Cardiac septum (tissue), 1 donor: Measurements from ENCODE around the gene MZT2B. TPM values are rescaled to one million over a fixed set of nuclear protein-coding genes. Genes with fewer than 3 reads are reported as not detected.
A peak's percentile ranks its signal among the peaks of the same experiment; 100 is the strongest.
"Not testable (repeated sequence)": the region's sequence is repeated elsewhere in the genome, so short reads cannot be mapped to it uniquely, and the experiment has no call there.

ENCODE experiments used
- DNase-seq: peaks from one replicate; pipeline ENCODE4 v3.0.0-alpha.2; 2020; ENCODE audit warnings: low spot score
- intact Hi-C: fragments of 100-400 bp; cut with DNase I; formaldehyde crosslinking; loops from one replicate; pipeline ENCODE4 v1.14.0; 2022
- long read RNA-seq: library from polyadenylated mRNA; unstranded; transcript quantifications from one replicate; pipeline ENCODE4 v2.0.0, GENCODE V29; 2021
- total RNA-seq: library from RNA; stranded (reverse); fragmentation: NEBNext Ultra II Directional; extraction: Animal tissue kit (Norgen Biotek cat#: 25700); gene quantifications from one replicate; pipeline ENCODE4 v1.2.1, GENCODE V29; 2021
- donor health status: DM: no; HTN: no; CAD: no.

The MZT2B gene, protein sequence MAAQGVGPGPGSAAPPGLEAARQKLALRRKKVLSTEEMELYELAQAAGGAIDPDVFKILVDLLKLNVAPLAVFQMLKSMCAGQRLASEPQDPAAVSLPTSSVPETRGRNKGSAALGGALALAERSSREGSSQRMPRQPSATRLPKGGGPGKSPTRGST
- 253 TPM for total RNA-seq
- long read RNA-seq, transcript MZT2B-202 (4 exons, 769 nt) = minor isoform, 10 of 166 reads
- long read RNA-seq, transcript MZT2B-204 (2 exons, 401 nt) = minor isoform, 7 of 166 reads
- long read RNA-seq, transcript MZT2B-203 (3 exons, 455 nt) = minor isoform, 6 of 166 reads
- long read RNA-seq, transcript MZT2B-201 (3 exons, 933 nt) = major isoform, 133 of 166 reads
- long read RNA-seq, partial matches to known transcripts = 0 of 166 reads
- long read RNA-seq, other reads (novel, unspliced or antisense) = 2 of 166 reads

DNA sequence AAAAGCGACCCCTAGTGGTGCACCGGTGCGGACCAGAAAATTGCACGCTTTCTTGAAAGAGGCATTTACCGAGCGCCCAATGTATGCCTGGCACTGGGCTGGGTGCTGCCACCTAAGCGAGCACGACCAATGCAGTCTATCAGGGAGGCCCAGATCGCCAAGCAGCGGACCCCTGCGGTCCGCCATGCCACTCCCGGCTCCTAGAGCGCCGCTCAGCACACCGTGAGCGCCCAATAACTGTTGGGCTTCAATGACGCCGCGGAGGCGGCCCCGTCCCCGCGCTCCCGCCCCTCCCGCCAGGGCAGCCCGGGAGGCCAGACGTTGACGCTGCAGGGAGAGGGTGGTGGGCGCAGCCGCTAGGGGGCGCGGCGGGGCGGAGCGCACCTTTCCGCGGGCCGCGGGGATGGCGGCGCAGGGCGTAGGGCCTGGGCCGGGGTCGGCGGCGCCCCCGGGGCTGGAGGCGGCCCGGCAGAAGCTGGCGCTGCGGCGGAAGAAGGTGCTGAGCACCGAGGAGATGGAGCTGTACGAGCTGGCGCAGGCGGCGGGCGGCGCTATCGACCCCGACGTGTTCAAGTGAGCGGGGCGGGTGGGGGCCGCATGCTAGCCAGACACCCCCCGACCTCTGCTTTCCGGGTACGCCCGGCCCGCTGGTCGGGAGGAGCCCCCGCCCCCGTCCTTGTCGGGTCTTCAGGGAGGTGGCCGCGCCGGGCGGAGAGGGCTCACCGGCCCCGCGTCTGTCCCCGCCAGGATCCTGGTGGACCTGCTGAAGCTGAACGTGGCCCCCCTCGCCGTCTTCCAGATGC, at the start of gene MZT2B:
TSS of gene MZT2B (plus strand) at position 383 of the 803 bp plus-strand sequence. CDS start at position 404, 21 bp downstream.
- peak; percentile 94 for DNase-seq
- intact Hi-C loops = loop anchor here (2.0 to 10.0 kb wide), 2 partner anchors 151 to 307 kb away; no protein-coding TSS in a partner anchor

DNA sequence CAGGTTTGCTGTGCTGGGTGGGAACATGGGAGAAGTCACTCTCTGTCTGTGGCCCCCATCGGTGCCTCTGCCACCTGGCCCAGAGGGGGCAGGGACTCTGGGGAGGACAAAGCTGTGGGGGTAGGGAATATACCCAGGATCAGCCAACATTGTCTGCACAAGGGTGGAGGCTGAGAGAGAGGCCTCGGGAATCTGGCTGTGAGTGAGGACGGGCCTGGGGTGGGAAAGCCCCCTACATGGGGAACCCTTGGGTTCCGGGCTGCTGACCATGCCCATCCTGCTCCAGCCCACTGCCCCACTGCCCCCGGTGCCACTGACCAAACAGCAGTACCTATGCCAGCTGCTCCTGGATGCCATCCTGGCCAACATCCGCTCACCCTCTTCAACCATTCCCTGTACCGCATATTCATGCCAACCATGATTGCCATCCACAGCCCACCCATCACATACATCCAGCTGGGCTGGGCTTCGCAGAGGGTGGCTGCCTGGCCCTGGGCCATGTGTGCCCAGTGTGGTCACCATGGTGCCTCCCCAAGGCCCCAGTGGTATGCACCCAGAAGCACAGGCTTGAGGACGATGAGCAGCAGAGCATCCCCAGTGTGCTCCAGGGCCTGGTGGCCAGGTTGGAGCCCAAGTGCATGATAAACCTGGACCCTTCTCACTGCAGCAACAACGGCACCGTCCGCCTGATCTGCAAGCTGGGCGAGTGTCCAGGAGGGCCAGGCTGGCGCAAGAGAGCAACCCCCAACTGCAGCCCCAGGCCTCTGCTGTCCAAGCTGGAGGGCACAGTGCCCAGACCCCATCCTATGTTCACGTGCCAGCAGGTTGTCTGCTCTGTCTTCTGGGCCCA, 46.1 kb upstream of the MZT2B start:
- intact Hi-C loops = no loop called here
- DNase-seq = no peak

DNA sequence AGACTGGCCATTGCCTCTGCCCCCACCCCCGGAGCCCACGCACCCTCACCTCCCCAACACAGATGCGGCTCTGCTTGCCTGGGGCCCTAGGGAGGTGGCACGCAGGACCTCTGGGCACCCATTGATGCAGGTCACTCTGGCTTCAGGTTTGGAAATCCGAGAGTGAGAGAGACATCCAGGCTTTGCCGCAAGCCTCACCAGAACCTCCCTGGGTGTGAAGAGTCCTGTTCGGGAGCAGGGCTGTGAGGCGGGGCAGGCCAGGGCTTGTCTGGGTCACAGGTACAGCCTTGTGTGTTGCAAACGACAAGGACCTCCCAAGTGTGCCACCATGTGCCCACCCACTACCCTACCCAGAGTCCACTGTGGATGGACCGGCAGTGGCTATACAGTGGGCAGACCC, 45.5 kb upstream of the MZT2B start:
- intact Hi-C loops, DNase-seq: not testable (repeated sequence)

DNA sequence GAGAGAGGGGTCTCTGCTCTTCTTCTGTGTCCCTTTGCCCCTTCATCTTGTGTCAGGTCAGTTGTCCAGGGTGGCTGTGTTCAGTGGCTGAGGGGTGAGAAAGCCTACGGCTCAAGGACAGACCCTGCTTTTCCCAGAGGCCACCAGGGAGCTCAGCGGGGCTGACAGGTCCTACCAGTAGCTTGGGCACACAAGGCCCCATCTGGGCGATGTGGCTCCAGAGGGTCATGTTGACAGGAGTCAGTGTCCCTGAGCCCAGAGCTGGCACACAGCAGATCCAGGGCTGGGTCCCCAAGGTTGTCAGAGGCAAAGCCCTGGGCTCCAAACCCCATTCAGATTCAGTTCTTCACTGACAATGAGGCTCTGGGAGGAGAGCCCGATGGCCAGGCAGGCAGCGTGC, 44.9 kb upstream of the MZT2B start:
- DNase-seq, intact Hi-C loops: not testable (repeated sequence)

DNA sequence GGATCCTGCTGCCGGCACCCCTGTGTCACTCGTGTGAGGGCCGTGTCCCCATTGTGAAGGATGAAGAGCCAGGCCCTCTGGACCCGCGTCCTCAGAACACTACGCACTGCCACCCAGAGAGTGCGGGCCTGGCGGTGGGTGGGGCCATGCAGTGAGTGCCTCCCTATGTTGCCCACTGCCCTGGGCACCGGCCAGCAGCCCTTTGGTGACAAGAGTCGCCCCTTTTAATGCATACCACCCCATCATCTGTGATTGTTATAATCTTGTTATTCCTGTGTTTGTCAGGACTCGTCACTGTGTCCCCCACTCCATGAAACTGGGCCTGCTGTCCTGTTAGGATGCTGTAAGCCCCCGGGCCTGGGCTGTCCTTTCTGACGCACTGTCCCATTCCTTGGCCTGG, 43.7 kb upstream of the MZT2B start:
- DNase-seq, intact Hi-C loops: not testable (repeated sequence)

DNA sequence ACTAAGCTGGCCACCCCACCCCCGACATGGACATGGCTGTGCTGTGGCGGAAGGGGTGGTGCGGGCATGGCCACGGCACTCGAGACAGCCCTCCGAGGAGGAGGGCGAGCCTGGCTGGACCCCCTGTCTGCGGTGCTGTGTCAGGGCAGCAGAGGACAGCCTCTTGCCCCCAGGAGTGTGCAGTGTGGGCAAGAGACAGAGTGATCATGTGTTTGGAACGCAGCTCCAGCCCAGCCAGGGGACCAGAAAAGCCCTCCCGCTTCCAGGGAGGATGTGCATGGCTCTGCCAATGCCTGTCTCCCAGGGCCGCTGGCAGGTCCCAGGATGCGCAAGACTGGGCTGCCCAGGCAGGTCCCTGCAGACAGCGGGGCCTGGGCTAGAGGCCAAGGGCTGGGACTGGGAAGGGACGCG, 43.2 kb upstream of the MZT2B start:
- DNase-seq, intact Hi-C loops: not testable (repeated sequence)

DNA sequence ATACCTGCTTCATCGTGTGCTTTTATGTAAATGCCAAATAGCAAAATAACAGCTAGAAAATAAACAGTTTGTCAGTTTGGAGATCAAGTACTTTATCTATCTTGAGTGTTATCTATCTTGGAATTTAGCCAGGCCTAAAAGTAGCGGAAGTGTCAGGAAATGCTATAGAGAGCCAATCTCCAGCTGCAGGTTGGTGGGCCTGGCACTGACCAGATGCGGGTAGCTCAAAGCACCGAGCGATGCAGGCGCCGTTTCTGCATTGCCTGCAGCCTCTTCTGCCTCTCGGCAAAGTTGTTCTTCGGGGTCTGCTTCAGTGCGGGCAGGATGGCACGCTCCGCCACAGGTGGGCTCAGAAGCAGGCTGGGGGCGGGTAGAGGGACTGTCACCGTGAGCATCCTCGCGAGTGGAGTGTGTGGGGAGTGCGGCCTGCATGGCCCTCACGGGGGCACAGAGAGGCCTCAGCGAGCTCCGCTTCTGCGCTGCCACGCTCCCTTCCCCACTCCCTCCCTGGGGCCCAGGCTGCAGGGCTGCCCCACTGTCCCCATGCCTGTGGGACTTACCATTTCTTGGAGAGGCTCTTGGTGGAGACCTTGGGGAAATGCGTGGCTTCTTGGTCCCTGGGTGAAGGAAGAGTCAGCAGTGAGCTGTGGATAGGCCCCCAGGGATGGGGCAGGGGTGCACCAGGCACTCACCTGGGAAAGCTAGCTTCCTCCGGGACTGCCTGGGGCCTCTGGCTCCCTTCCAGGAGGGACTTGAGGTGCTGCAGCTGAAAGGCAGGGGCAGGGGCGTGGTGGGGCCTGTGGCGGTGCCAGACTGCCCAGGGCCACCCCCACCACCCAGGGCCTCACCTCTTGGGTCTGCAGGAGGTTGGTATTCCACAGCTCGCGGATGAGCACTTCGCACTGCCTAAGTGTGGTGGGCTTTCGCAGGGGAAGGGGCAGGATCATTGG, 42.5 kb upstream of the MZT2B start:
- intact Hi-C loops, DNase-seq: not testable (repeated sequence)

DNA sequence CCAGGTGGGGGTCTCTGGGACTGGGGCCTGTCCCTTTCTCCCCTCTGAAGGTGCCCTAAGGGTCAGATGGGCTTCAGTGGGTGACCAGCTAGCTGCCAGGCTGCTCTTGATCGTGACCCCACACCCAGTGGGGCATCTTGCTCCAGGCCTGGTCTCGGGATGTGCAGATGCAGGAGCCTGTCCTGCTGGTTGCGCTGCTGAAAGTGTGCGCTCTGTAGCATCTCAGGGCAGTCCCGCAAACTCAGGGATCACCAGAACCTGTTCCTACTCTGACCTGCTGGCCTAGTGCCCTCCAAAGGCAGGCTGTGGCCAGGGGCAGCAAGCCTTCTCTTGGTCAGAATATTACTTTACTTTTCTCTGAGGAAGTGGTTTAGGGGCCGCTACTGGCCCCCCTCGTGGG, 41.5 kb upstream of the MZT2B start:
- intact Hi-C loops, DNase-seq: not testable (repeated sequence)

DNA sequence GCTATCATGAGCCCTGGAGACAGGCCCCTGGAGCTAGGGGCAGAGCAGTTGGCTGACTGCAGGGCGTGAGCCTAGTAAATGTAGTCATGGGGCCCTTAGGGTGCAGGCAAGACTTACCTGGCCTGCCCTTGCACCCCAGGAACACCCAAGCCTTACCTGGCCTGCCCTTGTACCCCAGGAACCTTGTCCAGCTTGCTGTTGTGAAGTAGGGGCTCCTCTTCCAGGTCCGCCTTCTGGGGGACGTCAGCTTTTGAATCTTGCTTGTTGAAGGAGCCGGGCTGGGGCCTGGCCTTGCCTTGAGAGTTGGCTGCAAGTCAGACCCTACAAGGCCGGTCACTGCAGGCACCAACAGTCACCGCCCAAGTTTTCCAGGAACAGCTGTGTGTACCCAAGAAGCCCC, 41.1 kb upstream of the MZT2B start:
- intact Hi-C loops = not testable (repeated sequence)
- DNase-seq = peak; percentile 33

DNA sequence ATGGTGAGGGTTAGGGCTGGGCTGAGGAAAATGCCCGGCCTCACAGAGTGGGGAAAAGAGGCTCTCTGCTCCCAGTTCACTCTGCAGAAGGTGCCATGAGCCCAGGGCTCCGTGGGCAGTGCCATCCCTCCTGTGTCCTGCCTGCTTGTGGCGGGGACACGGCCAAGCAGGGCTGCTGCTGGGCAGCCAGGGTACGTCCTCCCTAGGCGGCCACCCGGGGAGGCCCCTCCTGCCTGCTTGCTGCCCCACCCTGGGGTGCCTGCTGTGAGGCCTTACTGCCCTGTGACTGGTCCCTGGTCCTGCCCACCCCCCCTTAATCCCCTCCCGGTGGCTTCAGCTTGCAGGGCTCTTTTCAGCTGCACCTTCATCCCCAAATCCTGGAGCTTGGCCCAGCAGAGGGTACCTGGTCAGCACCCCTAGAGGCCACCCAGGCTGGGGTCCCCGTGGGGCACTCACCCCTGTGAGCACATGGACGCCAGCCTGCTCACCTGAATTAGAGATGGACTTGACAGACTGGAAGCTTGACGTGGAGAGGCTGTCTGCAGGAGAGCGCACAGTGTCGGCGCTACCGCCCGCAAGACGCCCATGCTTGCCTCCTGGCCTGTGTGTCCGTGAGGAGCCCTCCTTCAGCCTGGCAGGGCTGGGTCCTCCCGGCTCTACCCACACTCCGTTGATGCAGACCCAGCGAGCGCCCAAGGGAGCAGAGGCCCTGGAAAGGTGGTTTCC, 40.3 kb upstream of the MZT2B start:
- intact Hi-C loops = not testable (repeated sequence)
- peak; percentile 36 for DNase-seq

DNA sequence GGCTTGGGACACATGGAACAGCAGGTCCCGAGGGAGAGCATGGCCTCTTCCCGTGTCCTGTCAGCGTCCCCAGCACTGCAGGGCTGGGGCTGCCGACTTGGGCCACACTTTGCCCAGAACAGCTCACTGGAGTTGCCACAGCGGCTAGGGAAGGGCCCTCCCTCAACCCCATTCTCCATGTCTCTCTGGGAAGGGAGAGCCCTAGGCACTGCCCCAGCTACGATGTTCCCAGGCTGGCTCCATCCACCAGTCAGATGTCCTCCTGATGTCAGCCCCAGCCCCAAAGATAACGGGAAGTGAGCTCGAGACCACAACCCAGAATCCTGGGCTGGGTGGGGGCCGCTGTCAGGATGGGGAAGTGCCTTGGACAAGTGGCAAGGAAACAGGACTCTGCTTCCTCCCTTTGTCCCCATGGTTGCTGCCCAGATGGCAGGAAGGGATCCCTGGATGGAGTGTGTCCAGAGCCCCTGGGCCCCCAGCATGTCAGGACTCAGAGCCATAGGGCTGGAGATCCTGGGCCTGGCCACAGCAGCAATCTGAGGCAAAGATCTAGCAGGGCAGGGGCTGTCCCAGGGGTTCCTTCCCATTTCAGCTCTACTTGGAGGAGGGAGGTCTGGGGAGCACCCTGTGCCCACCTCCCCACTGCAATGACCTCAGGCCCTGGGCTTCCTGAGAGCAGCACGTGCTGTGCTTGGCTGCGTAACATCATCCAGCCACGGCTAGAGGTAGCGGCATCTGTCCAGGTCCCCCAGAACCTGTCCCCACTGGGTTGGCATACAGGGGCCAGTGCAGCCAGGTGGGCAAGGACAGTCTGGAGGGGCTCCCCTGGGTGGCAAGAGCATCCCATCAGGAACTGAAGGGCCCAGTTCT, 39.4 kb upstream of the MZT2B start:
- intact Hi-C loops = not testable (repeated sequence)

DNA sequence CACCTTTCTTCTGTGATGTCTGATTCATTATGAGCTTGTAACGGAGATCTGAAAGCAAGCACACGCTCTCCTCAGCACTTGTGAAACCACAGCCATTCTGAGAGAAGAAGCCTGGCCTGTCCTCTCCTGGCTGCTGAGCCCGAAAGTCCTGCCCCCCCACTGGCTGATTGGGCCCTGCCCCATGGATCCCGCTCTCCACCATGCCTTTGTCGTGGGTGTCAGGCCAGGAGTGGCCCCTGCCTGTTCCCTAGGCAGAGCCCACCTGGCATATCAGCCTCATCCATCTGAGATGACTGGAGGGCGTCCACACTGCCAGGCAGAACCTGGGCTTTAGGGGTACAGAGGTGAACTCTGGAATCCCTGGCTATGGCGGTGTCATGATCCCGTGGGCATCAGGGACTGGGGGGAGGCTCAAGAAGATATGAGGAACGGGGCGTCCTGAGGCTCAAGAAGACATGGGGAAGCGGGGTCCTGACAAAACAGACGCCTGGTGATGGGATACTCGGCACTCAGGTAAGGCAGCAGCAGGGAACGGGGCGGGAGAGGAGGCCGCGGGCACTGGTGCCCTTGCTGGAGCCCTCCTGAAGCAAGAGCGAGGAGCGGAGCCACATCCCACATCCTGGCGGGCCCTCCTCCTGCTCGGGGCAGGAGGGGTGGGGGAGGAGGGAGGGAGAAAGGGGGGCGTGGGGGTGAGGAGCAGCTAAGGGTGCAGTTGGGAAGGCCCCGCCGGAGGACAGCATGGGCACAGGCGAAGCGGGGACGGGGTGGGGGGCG, 38.6 kb upstream of the MZT2B start:
- intact Hi-C loops = not testable (repeated sequence)
- DNase-seq = peak; percentile 62

More for the DNA sequence above, 39.4 kb upstream of the MZT2B start:
- peak; percentile 71 for DNase-seq

DNA sequence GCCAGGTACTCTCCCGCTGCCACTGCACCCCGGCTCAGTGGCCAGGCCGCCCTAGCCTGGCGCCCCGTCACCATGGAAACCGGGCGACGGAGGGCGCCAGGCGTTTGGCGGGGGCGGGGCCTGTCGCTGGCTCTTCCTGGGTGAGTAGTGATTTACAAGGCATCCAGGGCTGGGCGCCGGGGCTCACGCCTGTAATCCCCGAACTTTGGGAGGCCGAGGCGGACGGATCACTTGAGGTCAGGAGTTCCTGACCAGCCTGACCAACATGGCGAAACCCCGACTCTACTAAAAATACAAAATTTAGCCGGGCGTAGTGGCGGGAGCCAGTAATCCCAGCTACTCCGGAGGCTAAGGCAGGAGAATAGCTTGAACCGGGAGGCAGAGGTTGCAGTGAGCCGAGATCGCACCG, 37.1 kb upstream of the MZT2B start, which contains the start of gene CCDC74B:
TSS of gene CCDC74B (minus strand) at position 107 of the 409 bp plus-strand sequence. CDS start 116 bp downstream, outside the sequence.
- peak; percentile 74 for DNase-seq
- intact Hi-C loops = not testable (repeated sequence)

DNA sequence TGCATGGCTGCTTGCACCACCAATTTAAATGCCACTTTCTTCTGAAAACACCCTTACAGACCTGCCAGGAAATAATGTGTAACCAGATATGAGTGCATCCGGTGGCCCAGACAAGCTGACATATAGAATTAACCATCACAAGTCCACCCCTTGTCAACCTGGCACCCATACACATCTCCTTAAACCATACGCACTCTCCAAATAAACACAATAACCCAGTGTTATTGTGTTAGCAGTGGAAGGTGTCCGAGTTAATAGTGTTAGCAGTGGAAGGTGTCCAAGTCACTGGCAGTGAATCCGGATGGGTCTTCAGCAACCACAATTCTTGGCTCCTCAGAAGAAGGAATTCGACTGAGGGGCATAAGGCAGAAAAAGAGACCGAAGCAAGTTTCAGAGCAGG, 33.5 kb upstream of the MZT2B start:
- intact Hi-C loops, DNase-seq: not testable (repeated sequence)

DNA sequence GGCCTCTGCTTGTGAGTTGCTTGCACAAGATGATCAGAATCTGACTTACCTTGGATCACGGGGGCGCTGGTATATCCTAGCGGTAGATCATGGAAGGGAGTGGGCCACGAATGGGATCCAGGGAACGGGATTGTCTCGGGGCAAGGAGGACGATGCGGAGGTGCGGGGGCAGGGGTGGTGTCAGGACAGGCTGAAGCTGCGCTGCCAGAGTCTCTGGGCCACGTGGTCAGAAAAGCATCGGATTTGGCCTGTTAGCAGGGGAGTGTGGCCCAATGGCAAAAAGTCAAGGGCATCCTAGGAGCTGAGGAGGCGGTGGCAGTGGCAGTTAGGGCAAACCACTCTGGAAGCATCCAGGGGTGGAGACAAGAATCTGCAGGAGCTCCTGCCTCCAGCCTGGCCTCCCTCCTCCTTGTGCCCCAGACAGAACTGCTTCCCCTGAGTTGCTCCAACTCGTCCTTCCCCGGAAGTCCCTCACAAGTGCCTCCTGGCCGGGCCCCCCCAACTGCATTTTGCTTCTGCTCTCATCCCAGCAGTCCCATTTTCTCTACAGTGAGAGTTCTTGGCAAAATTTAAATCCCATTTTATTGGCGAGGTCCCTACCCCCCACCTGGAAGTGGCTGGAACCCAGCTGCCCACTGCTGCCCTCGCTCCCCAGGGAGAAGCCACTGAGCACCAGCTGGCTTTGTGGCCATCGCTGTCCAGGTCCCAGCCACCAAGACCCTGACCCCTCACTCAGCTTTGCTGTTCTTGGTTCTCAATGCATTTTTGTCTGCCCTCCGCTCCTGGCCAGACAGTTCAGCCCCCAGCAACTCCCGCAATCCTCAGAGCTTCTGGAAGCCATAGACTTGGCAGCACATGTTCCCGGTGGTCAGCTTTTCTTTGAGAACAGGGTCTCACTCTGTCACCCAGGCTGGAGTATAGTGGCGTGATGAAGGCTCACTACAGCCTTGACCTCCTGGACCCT, 31.6 kb upstream of the MZT2B start:
- intact Hi-C loops = no loop called here
- peak; percentile 71 for DNase-seq
